Mammary epithelial cell (primary cell): ENCODE measurements around the gene RNF150.

ENCODE experiments used
- EZH2 ChIP-seq: IDR thresholded peaks from 2 replicates; pipeline ENCODE4 v1.6.1; 2012; ENCODE audit warnings: low read length, inconsistent platforms, borderline replicate concordance
- TF ChIP-seq, protein P1 (sequence below), 2 donors: IDR thresholded peaks in 1 of 2; conservative IDR thresholded peaks in 1 of 2; 2 replicates each; pipeline ENCODE4 v1.5.1; 2011 to 2012; ENCODE audit warnings: inconsistent platforms in 2 of 2, low read length in 2 of 2, mild to moderate bottlenecking in 2 of 2, control low read depth in 1 of 2, low read depth in 1 of 2; ENCODE audit not compliant: insufficient read depth in 1 of 2; ENCODE audit errors: extremely low read depth in 1 of 2

GRCh38 chr4:140930011-140930410 lies 203.3 kb downstream of the RNF150 start:
- TF ChIP-seq, protein P1, sequence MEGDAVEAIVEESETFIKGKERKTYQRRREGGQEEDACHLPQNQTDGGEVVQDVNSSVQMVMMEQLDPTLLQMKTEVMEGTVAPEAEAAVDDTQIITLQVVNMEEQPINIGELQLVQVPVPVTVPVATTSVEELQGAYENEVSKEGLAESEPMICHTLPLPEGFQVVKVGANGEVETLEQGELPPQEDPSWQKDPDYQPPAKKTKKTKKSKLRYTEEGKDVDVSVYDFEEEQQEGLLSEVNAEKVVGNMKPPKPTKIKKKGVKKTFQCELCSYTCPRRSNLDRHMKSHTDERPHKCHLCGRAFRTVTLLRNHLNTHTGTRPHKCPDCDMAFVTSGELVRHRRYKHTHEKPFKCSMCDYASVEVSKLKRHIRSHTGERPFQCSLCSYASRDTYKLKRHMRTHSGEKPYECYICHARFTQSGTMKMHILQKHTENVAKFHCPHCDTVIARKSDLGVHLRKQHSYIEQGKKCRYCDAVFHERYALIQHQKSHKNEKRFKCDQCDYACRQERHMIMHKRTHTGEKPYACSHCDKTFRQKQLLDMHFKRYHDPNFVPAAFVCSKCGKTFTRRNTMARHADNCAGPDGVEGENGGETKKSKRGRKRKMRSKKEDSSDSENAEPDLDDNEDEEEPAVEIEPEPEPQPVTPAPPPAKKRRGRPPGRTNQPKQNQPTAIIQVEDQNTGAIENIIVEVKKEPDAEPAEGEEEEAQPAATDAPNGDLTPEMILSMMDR (conservative IDR thresholded peaks at IDR 0.05 in 1 of 2, IDR thresholded peaks at IDR 0.05 in 1 of 2; ENCODE audit: extremely low read depth in 1 of 2, insufficient read depth in 1 of 2, low read depth in 1 of 2, low read length in 2 of 2) = no peak
- no peak for TF ChIP-seq EZH2
